Measurements from ENCODE around the gene RRAS2.

- no peak for TF ChIP-seq POLR2A (IDR thresholded peaks at IDR 0.05)
- TF ChIP-seq CTCF (IDR thresholded peaks at IDR 0.05) = no peak
These were observed 96.6 kb downstream of the RRAS2 start for GRCh38 chr11:14262271-14262846.
